Endodermal cell (in vitro differentiated cells): Measurements from ENCODE around the gene MROH9. TPM values are rescaled to one million over a fixed set of nuclear protein-coding genes. Genes with fewer than 3 reads are reported as not detected.

ENCODE experiments used
- DNase-seq: peaks from one replicate; pipeline ENCODE4 v3.0.0-alpha.2; 2017
- H3K27ac ChIP-seq: 2 replicates; pipeline ENCODE4 v1.5.1; 2013; ENCODE audit warnings: mild to moderate bottlenecking, low read depth, low read length, moderate library complexity
- H3K27me3 ChIP-seq: 2 replicates; pipeline ENCODE4 v1.6.1; 2013; ENCODE audit warnings: mild to moderate bottlenecking, low read length, moderate library complexity; ENCODE audit not compliant: insufficient read depth, control insufficient read depth, poor library complexity, severe bottlenecking
- H3K36me3 ChIP-seq: 2 replicates; pipeline ENCODE4 v1.7.0; 2013; ENCODE audit warnings: mild to moderate bottlenecking, low read length, moderate library complexity; ENCODE audit not compliant: control insufficient read depth, insufficient read depth
- H3K4me1 ChIP-seq: one replicate; pipeline ENCODE4 v1.7.0; 2013; ENCODE audit warnings: low read length; ENCODE audit not compliant: control insufficient read depth, insufficient read depth
- H3K4me3 ChIP-seq: 2 replicates; pipeline ENCODE4 v1.5.1; 2013; ENCODE audit warnings: mild to moderate bottlenecking, low read length, moderate library complexity
- H3K9ac ChIP-seq: 2 replicates; pipeline ENCODE4 v1.6.1; 2013; ENCODE audit warnings: mild to moderate bottlenecking, low read length, moderate library complexity; ENCODE audit not compliant: poor library complexity, severe bottlenecking; ENCODE audit errors: extremely low read depth
- H3K9me3 ChIP-seq: 2 replicates; pipeline ENCODE4 v1.6.1; 2013; ENCODE audit warnings: mild to moderate bottlenecking, low read length, moderate library complexity; ENCODE audit not compliant: control insufficient read depth
- H3K27ac Mint-ChIP-seq: 2 replicates; pipeline ENCODE4 v1.8.0; 2020; ENCODE audit warnings: mixed read lengths
- H3K27me3 Mint-ChIP-seq: 2 replicates; pipeline ENCODE4 v1.8.0; 2021; ENCODE audit warnings: mild to moderate bottlenecking, mixed read lengths; ENCODE audit not compliant: insufficient read depth
- H3K36me3 Mint-ChIP-seq: 2 replicates; pipeline ENCODE4 v1.8.0; 2020; ENCODE audit warnings: low read depth, mixed read lengths
- H3K4me1 Mint-ChIP-seq: 2 replicates; pipeline ENCODE4 v1.8.0; 2020; ENCODE audit warnings: mixed read lengths
- H3K4me3 Mint-ChIP-seq: 2 replicates; pipeline ENCODE4 v1.8.0; 2020; ENCODE audit warnings: mild to moderate bottlenecking, moderate library complexity, mixed read lengths
- H3K9me3 Mint-ChIP-seq: 2 replicates; pipeline ENCODE4 v1.8.0; 2020; ENCODE audit warnings: mild to moderate bottlenecking, mixed read lengths
- CTCF ChIP-seq: fragments of 200-600 bp; sonication (generic); conservative IDR thresholded peaks from 2 replicates; pipeline ENCODE4 v1.5.0; 2021; ENCODE audit warnings: antibody characterized with exemption, mild to moderate bottlenecking
- WGBS, 2 experiments: methylation state at CpG; one replicate each; pipeline versions ENCODE4 v1.1.5 to v1.1.7; 2013; ENCODE audit warnings: missing lambda C conversion rate in 2 of 2, mixed read lengths in 1 of 2; ENCODE audit not compliant: insufficient coverage in 1 of 2, insufficient read length in 1 of 2; 5-methylcytosine and 5-hydroxymethylcytosine counted together
- total RNA-seq, 2 donors: library from RNA; stranded (reverse); fragmentation: NEBNext Ultra II Directional in 1 of 2; extraction: Animal tissue kit (Norgen Biotek cat#: 25700) in 1 of 2; gene quantifications; 2 replicates in 1 of 2; 3 replicates in 1 of 2; pipeline ENCODE4 v1.2.1, GENCODE V29; 2021

MROH9 gene
- total RNA-seq, 2 donors from 2014 or later = not detected

- no peak for DNase-seq
- Histone ChIP-seq H3K36me3 (no peaks in the 10 kb centered on the region), H3K27ac (no peak overlapping the region), H3K4me1 (no peaks in the 10 kb centered on the region), H3K4me3 (no peak overlapping the region), H3K9me3 (no peaks in the 10 kb centered on the region), H3K9ac (no peak overlapping the region), H3K27me3 (no peaks in the 10 kb centered on the region)
- Mint-ChIP-seq H3K36me3 (no peaks in the 10 kb centered on the region), H3K27ac (no peak overlapping the region), H3K4me3 (no peak overlapping the region), H3K27me3 (no peaks in the 10 kb centered on the region), H3K9me3 (no peaks in the 10 kb centered on the region), H3K4me1 (no peaks in the 10 kb centered on the region)
- TF ChIP-seq CTCF = no peak
- 83 to 100% methylated on average over 1 of the region's 1 CpG for WGBS, 2 experiments
Measured at GRCh38 chr1:170903961-170904360, 31.4 kb upstream of the MROH9 start.

GRCh38 chr1:170908942-170909341 is 26.4 kb upstream of the MROH9 start:
- Mint-ChIP-seq H3K9me3 (no peaks in the 10 kb centered on the region), H3K36me3 (no peaks in the 10 kb centered on the region), H3K27ac (no peak overlapping the region), H3K27me3 (no peaks in the 10 kb centered on the region), H3K4me3 (no peak overlapping the region), H3K4me1 (no peaks in the 10 kb centered on the region)
- Histone ChIP-seq H3K9me3 (no peaks in the 10 kb centered on the region), H3K4me1 (no peaks in the 10 kb centered on the region), H3K36me3 (no peaks in the 10 kb centered on the region), H3K27me3 (no peaks in the 10 kb centered on the region), H3K4me3 (no peak overlapping the region), H3K9ac (no peak overlapping the region), H3K27ac (no peak overlapping the region)
- 64% methylated on average over 1 of the region's 1 CpG; no CpG with 5 or more reads in 1 of the 2 experiments for WGBS, 2 experiments
- DNase-seq = no peak
- TF ChIP-seq CTCF = no peak

GRCh38 chr1:170910273-170910672 is 25.1 kb upstream of the MROH9 start:
- no peaks in the 10 kb centered on the region for H3K36me3 ChIP-seq
- no peaks in the 10 kb centered on the region for H3K4me1 ChIP-seq
- no peak overlapping the region for H3K4me3 ChIP-seq
- Mint-ChIP-seq H3K36me3 (no peaks in the 10 kb centered on the region), H3K9me3 (no peaks in the 10 kb centered on the region), H3K4me3 (no peak overlapping the region), H3K27ac (no peak overlapping the region), H3K4me1 (no peaks in the 10 kb centered on the region), H3K27me3 (no peaks in the 10 kb centered on the region)
- TF ChIP-seq CTCF = no peak
- H3K9ac ChIP-seq = no peak overlapping the region
- no peaks in the 10 kb centered on the region for H3K27me3 ChIP-seq
- DNase-seq = no peak
- H3K9me3 ChIP-seq = no peaks in the 10 kb centered on the region
- H3K27ac ChIP-seq = no peak overlapping the region
